Mesothelial cell of epicardium (in vitro differentiated cells): ENCODE measurements around the gene BNIP3. TPM values are rescaled to one million over a fixed set of nuclear protein-coding genes. Genes with fewer than 3 reads are reported as not detected.
A peak's percentile ranks its signal among the peaks of the same experiment; 100 is the strongest.

Experiments
- DNase-seq, 2 experiments: peaks; one replicate each; pipeline ENCODE4 v3.0.0; 2021; ENCODE audit warnings: low spot score in 2 of 2; ENCODE audit not compliant: unreplicated experiment in 2 of 2
- H3K27ac Mint-ChIP-seq: 2 replicates; pipeline ENCODE4 v1.8.0; 2021; ENCODE audit warnings: mixed read lengths
- H3K27me3 Mint-ChIP-seq: 2 replicates; pipeline ENCODE4 v1.8.0; 2021; ENCODE audit warnings: low read depth, mixed read lengths
- H3K36me3 Mint-ChIP-seq: 2 replicates; pipeline ENCODE4 v1.8.0; 2021; ENCODE audit warnings: mixed read lengths
- H3K4me1 Mint-ChIP-seq: 2 replicates; pipeline ENCODE4 v1.8.0; 2021; ENCODE audit warnings: mixed read lengths
- H3K4me3 Mint-ChIP-seq: 2 replicates; pipeline ENCODE4 v1.8.0; 2021; ENCODE audit warnings: mild to moderate bottlenecking, moderate library complexity, mixed read lengths
- H3K9me3 Mint-ChIP-seq: 2 replicates; pipeline ENCODE4 v1.8.0; 2021; ENCODE audit warnings: mixed read lengths
- CTCF ChIP-seq: fragments of 200-600 bp; sonication (generic); IDR thresholded peaks from one replicate; pipeline ENCODE4 v1.5.0; 2021; ENCODE audit warnings: antibody characterized with exemption; ENCODE audit not compliant: unreplicated experiment
- total RNA-seq: library from RNA; stranded (reverse); gene quantifications from 3 replicates; pipeline ENCODE4 v1.2.1, GENCODE V29; 2021

The BNIP3 gene
- total RNA-seq, 1 donor from 2014 or later, result 50.8 TPM

- Mint-ChIP-seq H3K9me3 (peaks cover 12% of the 10 kb centered on the region), H3K27ac (peak overlapping the region; percentile 43), H3K27me3 (no peaks in the 10 kb centered on the region), H3K36me3 (peaks cover 20% of the 10 kb centered on the region), H3K4me1 (peaks cover 21% of the 10 kb centered on the region), H3K4me3 (no peak overlapping the region)
- no peak for DNase-seq
- no peak for TF ChIP-seq CTCF
Observed at GRCh38 chr10:131929122-131929845, 52.4 kb downstream of the BNIP3 start.

GRCh38 chr10:131928248-131929095, 53.3 kb downstream of the BNIP3 start:
- Mint-ChIP-seq H3K4me3 (no peak overlapping the region), H3K36me3 (peaks cover 20% of the 10 kb centered on the region), H3K27me3 (no peaks in the 10 kb centered on the region), H3K9me3 (peaks cover 12% of the 10 kb centered on the region), H3K4me1 (peaks cover 21% of the 10 kb centered on the region), H3K27ac (peak overlapping the region; percentile 82)
- no peak for DNase-seq
- TF ChIP-seq CTCF, result no peak

DNA sequence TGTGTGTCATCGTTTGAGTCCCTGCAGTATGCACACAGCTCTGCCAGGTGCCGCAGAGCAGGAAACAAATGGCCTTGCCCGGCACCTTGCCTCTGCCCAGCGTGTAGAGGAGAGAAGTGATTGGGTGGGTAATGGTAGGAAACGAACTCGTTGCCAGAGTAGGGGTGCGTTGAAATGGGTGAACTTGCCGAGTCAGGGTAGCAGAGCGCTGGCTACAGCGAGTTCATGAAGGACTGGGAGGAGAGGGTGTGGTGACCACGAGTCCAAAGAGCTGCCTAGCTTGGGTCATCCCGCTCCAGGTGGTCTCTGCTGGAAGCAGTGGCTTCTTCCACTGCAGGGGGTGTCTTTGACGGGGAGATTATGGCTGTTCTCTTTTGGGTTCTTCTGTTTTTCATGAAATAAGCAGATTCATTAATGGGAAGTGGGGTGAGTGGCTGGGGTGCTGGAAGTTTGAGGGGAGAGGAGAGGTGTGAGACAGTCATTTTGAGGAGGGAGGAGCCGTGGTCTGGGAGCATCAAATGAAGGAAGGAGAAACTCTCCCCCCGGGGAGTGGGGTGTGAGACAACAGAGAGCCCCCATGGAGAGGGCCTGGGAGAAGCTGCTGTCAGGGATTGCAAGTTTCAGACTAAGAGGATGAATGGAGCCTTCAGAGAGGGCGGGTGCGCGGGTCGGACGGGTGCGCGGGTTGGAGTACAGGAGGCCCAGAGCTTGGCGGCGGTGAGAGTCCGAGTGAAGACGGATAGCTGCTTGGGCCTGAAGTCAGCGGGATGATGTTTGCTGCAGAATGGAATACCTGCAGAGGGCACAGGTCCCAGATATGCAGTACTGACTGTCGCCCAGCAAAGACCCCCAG, 54.8 kb downstream of the BNIP3 start:
- Mint-ChIP-seq H3K27ac (no peak overlapping the region), H3K4me1 (peaks cover 18% of the 10 kb centered on the region), H3K4me3 (no peak overlapping the region), H3K36me3 (peaks cover 25% of the 10 kb centered on the region), H3K27me3 (no peaks in the 10 kb centered on the region), H3K9me3 (peaks cover 12% of the 10 kb centered on the region)
- no peak for TF ChIP-seq CTCF
- DNase-seq, result no peak

DNA sequence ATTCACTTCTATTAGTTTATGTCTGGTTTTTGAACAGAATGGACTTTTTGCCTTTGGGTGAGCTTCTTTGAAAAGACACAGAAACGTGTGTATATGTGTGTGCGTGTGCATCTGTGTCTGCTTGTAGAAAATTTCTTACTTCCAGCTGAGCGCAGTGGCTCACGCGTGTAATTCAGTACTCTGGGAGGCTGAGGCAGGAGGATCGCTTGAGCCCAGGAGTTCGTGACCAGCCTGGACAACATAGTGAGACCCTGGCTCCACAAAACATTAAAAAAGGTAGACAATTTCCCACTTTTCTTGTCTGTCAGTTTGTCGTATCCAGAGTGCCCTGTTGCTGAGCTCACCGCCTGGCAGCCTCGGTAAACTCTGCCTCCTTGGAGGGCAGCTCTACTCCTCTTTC, 55.5 kb downstream of the BNIP3 start:
- Mint-ChIP-seq H3K9me3 (peaks cover 12% of the 10 kb centered on the region), H3K4me3 (no peak overlapping the region), H3K36me3 (peaks cover 25% of the 10 kb centered on the region), H3K4me1 (peaks cover 25% of the 10 kb centered on the region), H3K27ac (no peak overlapping the region), H3K27me3 (no peaks in the 10 kb centered on the region)
- TF ChIP-seq CTCF, result no peak
- DNase-seq, result no peak

- H3K4me1 Mint-ChIP-seq, result peaks cover 30% of the 10 kb centered on the region
- H3K27ac Mint-ChIP-seq, result no peak overlapping the region
- H3K36me3 Mint-ChIP-seq, result peaks cover 25% of the 10 kb centered on the region
- DNase-seq, result no peak
- no peak overlapping the region for H3K4me3 Mint-ChIP-seq
- H3K27me3 Mint-ChIP-seq, result no peaks in the 10 kb centered on the region
- peaks cover 12% of the 10 kb centered on the region for H3K9me3 Mint-ChIP-seq
- TF ChIP-seq CTCF, result no peak
Observed at GRCh38 chr10:131925716-131926115, 56.0 kb downstream of the BNIP3 start.
